Liver (tissue), 3 donors: ENCODE results near the gene VGLL4.

ENCODE experiments used
- HNF4A ChIP-seq, 2 donors: conservative IDR thresholded peaks; 2 replicates each; pipeline ENCODE4 v1.6.1; 2016; ENCODE audit warnings: antibody characterized with exemption in 2 of 2, mild to moderate bottlenecking in 2 of 2
- JUND ChIP-seq, 2 donors: IDR thresholded peaks; 2 replicates each; pipeline ENCODE4 v1.6.1; 2016; ENCODE audit warnings: antibody characterized with exemption in 2 of 2
- REST ChIP-seq: IDR thresholded peaks from 2 replicates; pipeline ENCODE4 v1.6.1; 2016; ENCODE audit warnings: antibody characterized with exemption, mild to moderate bottlenecking
- YY1 ChIP-seq: IDR thresholded peaks from 2 replicates; pipeline ENCODE4 v1.6.1; 2016; ENCODE audit warnings: antibody characterized with exemption, mild to moderate bottlenecking
- TF ChIP-seq, protein P1 (sequence below): fragments of 150-350 bp; IDR thresholded peaks from 2 replicates; pipeline ENCODE4 v1.5.1; 2017; ENCODE audit warnings: improper control_type of control experiment, low read depth, low read length; ENCODE audit not compliant: missing input control
- donor health status: healthy.
- donor health status: healthy.

GRCh38 chr3:11507719-11508118 lies 136.0 kb downstream of the VGLL4 start:
- TF ChIP-seq HNF4A (conservative IDR thresholded peaks at IDR 0.05), result no peak
- no peak for TF ChIP-seq JUND (IDR thresholded peaks at IDR 0.05)
- no peak for TF ChIP-seq YY1
- no peak for TF ChIP-seq REST
- TF ChIP-seq, protein P1, sequence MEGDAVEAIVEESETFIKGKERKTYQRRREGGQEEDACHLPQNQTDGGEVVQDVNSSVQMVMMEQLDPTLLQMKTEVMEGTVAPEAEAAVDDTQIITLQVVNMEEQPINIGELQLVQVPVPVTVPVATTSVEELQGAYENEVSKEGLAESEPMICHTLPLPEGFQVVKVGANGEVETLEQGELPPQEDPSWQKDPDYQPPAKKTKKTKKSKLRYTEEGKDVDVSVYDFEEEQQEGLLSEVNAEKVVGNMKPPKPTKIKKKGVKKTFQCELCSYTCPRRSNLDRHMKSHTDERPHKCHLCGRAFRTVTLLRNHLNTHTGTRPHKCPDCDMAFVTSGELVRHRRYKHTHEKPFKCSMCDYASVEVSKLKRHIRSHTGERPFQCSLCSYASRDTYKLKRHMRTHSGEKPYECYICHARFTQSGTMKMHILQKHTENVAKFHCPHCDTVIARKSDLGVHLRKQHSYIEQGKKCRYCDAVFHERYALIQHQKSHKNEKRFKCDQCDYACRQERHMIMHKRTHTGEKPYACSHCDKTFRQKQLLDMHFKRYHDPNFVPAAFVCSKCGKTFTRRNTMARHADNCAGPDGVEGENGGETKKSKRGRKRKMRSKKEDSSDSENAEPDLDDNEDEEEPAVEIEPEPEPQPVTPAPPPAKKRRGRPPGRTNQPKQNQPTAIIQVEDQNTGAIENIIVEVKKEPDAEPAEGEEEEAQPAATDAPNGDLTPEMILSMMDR, result no peak
